K562 (cell line): ENCODE measurements around the gene PTPRO. TPM values are rescaled to one million over a fixed set of nuclear protein-coding genes. Genes with fewer than 3 reads are reported as not detected.
A peak's percentile ranks its signal among the peaks of the same experiment; 100 is the strongest.

Experiments used
- ATAC-seq: fragments of 200-7000 bp; cut with Tn5 transposase; 3 replicates; pipeline ENCODE4 v1.9.1; 2020; ENCODE audit warnings: moderate library complexity
- BruUV-seq: library from RNA; stranded (reverse); fragments of 400-500 nt; replicated peaks from 2 replicates; lab custom pipeline; 2021; lab: Mats Ljungman, UMichigan
- CTCF ChIA-PET: fragments of 300-600 bp; formaldehyde crosslinking; extraction: SDS; loops from one replicate; lab custom pipeline; 2021; ENCODE audit warnings: low intra/inter-chr PET ratio; lab: Yijun Ruan, JAX
- POLR2A ChIA-PET: fragments of 300-600, 350-650 bp; sonication (Branson Sonifier 250); formaldehyde crosslinking; extraction: SDS; loops from one replicate; lab custom pipeline; 2021; ENCODE audit warnings: antibody characterized with exemption, inconsistent platforms; lab: Yijun Ruan, JAX
- DNase-seq, 4 experiments: peaks; one replicate each; pipeline versions ENCODE4 v3.0.0 to v3.0.0-alpha.2; 2011 to 2018; ENCODE audit warnings: low spot score in 3 of 4, mixed read lengths in 3 of 4; ENCODE audit errors: extremely low read depth in 1 of 4
- FAIRE-seq: peaks from 2 replicates; lab custom pipeline; 2011; peaks lifted over from hg19 to GRCh38; lab: Jason Lieb, UNC
- H2AFZ ChIP-seq: 2 replicates; pipeline ENCODE4 v1.6.0; 2011; ENCODE audit warnings: low read depth, low read length, control low read depth, inconsistent platforms
- H3K27ac ChIP-seq: fragments of 200-600 bp; 3 replicates; pipeline ENCODE4 v1.8.0; 2011; ENCODE audit warnings: low read depth, mild to moderate bottlenecking, control low read depth, inconsistent platforms, low read length, moderate library complexity, mixed read lengths; ENCODE audit errors: extremely low read depth
- H3K27me3 ChIP-seq, 2 experiments: fragments of 300-600 bp in 1 of 2; 2 replicates in 1 of 2; 3 replicates in 1 of 2; pipeline versions ENCODE4 v1.6.0 to v1.8.0; 2011; ENCODE audit warnings: inconsistent platforms in 2 of 2, low read length in 2 of 2, mild to moderate bottlenecking in 1 of 2, mixed read lengths in 1 of 2, moderate library complexity in 1 of 2; ENCODE audit not compliant: control insufficient read depth in 2 of 2, insufficient read depth in 2 of 2
- H3K36me3 ChIP-seq: fragments of 300-600 bp; 3 replicates; pipeline ENCODE4 v1.8.0; 2011; ENCODE audit warnings: mild to moderate bottlenecking, low read length, inconsistent platforms; ENCODE audit not compliant: control insufficient read depth, insufficient read depth
- H3K4me1 ChIP-seq, 2 experiments: fragments of 200-600 bp in 1 of 2; replicated peaks in 1 of 2; 2 replicates in 1 of 2; 3 replicates in 1 of 2; pipeline versions ENCODE4 v1.5.1 to v1.8.0; 2011; ENCODE audit warnings: inconsistent platforms in 2 of 2, low read length in 2 of 2, mild to moderate bottlenecking in 1 of 2, mixed read lengths in 1 of 2, moderate library complexity in 1 of 2; ENCODE audit not compliant: control insufficient read depth in 2 of 2, insufficient read depth in 2 of 2
- H3K4me2 ChIP-seq: 2 replicates; pipeline ENCODE4 v1.6.1; 2011; ENCODE audit warnings: low read length, control low read depth, inconsistent platforms, mixed read lengths; ENCODE audit not compliant: insufficient read depth
- H3K4me3 ChIP-seq: fragments of 200-600 bp; sonication (generic), shearing (Covaris generic); 2 replicates; pipeline ENCODE4 v1.5.1; 2016; ENCODE audit warnings: control low read depth, inconsistent platforms
- H3K79me2 ChIP-seq: fragments of 200-600 bp; 3 replicates; pipeline ENCODE4 v1.8.0; 2011; ENCODE audit warnings: low read length, inconsistent platforms; ENCODE audit not compliant: control insufficient read depth, insufficient read depth
- H3K9ac ChIP-seq, 2 experiments: 2 replicates each; pipeline versions ENCODE4 v1.6.0 to v1.6.1; 2011; ENCODE audit warnings: low read depth in 2 of 2, low read length in 2 of 2, control low read depth in 1 of 2, inconsistent platforms in 1 of 2, mild to moderate bottlenecking in 1 of 2, mixed read lengths in 1 of 2; ENCODE audit not compliant: insufficient read depth in 1 of 2
- H3K9me1 ChIP-seq: one replicate; pipeline ENCODE4 v1.6.0; 2011; ENCODE audit warnings: inconsistent platforms, mild to moderate bottlenecking, low read length, moderate library complexity; ENCODE audit not compliant: control insufficient read depth, insufficient read depth
- H3K9me3 ChIP-seq: replicated peaks from 2 replicates; pipeline ENCODE4 v1.5.1; 2011; ENCODE audit warnings: low read depth, low read length, inconsistent platforms; ENCODE audit not compliant: control insufficient read depth, insufficient read depth
- H4K20me1 ChIP-seq: replicated peaks from 2 replicates; pipeline ENCODE4 v1.6.1; 2011; ENCODE audit warnings: low read length, inconsistent platforms, mixed read lengths; ENCODE audit not compliant: control insufficient read depth, insufficient read depth
- ETS1 ChIP-seq: conservative IDR thresholded peaks from 2 replicates; pipeline ENCODE4 v1.6.1; 2011; ENCODE audit warnings: low read depth, mild to moderate bottlenecking, low read length; ENCODE audit not compliant: control insufficient read depth
- FOXM1 ChIP-seq, 2 experiments: fragments of 450-650 bp in 1 of 2; sonication (generic) in 1 of 2; formaldehyde crosslinking in 1 of 2; IDR thresholded peaks; 2 replicates each; pipeline versions ENCODE4 v1.6.1 to v1.9.0; 2017 to 2022; ENCODE audit warnings: low read depth in 2 of 2, mild to moderate bottlenecking in 2 of 2, missing genetic modification reagents in 1 of 2, moderate library complexity in 1 of 2
- MECOM ChIP-seq: fragments of 250-450 bp; sonication (Bioruptor Pico); IDR thresholded peaks from 2 replicates; pipeline ENCODE4 v1.8.0; 2022; ENCODE audit warnings: inconsistent platforms
- PPARD ChIP-seq: fragments of 250-450 bp; sonication (Bioruptor Pico); IDR thresholded peaks from 2 replicates; pipeline ENCODE4 v1.8.0; 2022; ENCODE audit warnings: inconsistent platforms, mild to moderate bottlenecking, moderate library complexity
- REST ChIP-seq, 2 experiments: fragments of 450-650 bp; formaldehyde crosslinking in 1 of 2; IDR thresholded peaks; 2 replicates each; pipeline versions ENCODE4 v1.4.0 to v1.6.1; 2014 to 2020; ENCODE audit warnings: mild to moderate bottlenecking in 2 of 2, borderline replicate concordance in 1 of 2, low read depth in 1 of 2
- SMC3 ChIP-seq: conservative IDR thresholded peaks from 2 replicates; pipeline ENCODE4 v1.6.1; 2011; ENCODE audit warnings: low read depth, low read length, improper control_type of control experiment; ENCODE audit not compliant: insufficient read depth
- SREBF2 ChIP-seq: sonication (generic); formaldehyde crosslinking; IDR thresholded peaks from 2 replicates; pipeline ENCODE4 v1.4.0; 2020; ENCODE audit warnings: mild to moderate bottlenecking, missing genetic modification reagents
- YY1 ChIP-seq, 3 experiments: IDR thresholded peaks; 2 replicates each; pipeline ENCODE4 v1.6.1; 2011; ENCODE audit warnings: low read length in 2 of 3, mild to moderate bottlenecking in 2 of 3, moderate library complexity in 2 of 3, borderline replicate concordance in 1 of 3, control low read depth in 1 of 3, low read depth in 1 of 3; ENCODE audit not compliant: insufficient read depth in 3 of 3, insufficient replicate concordance in 2 of 3, control insufficient read depth in 1 of 3, insufficient read length in 1 of 3; ENCODE audit errors: extremely low read depth in 1 of 3
- ZNF511 ChIP-seq: sonication (generic); formaldehyde crosslinking; IDR thresholded peaks from 2 replicates; pipeline ENCODE4 v1.8.0; 2022; ENCODE audit warnings: mild to moderate bottlenecking, missing genetic modification reagents
- WGBS: fragments of 100-300 bp; shearing (Covaris generic); methylation state at CpG from one replicate; pipeline ENCODE4 v1.1.6; 2016; ENCODE audit warnings: low coverage, mixed read lengths; ENCODE audit not compliant: insufficient coverage; ENCODE audit errors: missing lambda C conversion rate; 5-methylcytosine and 5-hydroxymethylcytosine counted together
- in situ Hi-C: fragments of 300-500 bp; cut with MboI; formaldehyde crosslinking; loops from 4 replicates; pipeline ENCODE4 v1.15.0; 2018; ENCODE audit warnings: inconsistent platforms, mixed read lengths
- intact Hi-C: fragments of 100-400 bp; cut with micrococcal nuclease; formaldehyde crosslinking; loops from 2 replicates; pipeline ENCODE4 v1.14.2; 2022
- polyA plus RNA-seq, 8 experiments: library from polyadenylated mRNA; depleted of rRNA in 4 of 8; stranded (reverse) in 5 of 8; unstranded in 3 of 8; fragments of >200 nt; fragmentation: Nextera tagmentation in 2 of 8; fragmentation: Illumina TruSeq in 1 of 8; extraction: Ambion mirVana in 2 of 8; extraction: Trizol in 1 of 8; gene quantifications; 2 replicates each; pipeline versions ENCODE4 v1.2.1 to v1.2.3, GENCODE V29; 2011 to 2014; ENCODE audit warnings: inconsistent platforms in 1 of 8, missing spikeins in 1 of 8
- total RNA-seq, 7 experiments: library from RNA; depleted of rRNA in 6 of 7; stranded (reverse); fragments of >200 nt in 6 of 7; fragmentation: Illumina TruSeq in 2 of 7; extraction: Trizol in 2 of 7; gene quantifications; 2 replicates each; pipeline versions ENCODE4 v1.2.1 to v1.2.3, GENCODE V29; 2011 to 2021; ENCODE audit warnings: low replicate concordance in 1 of 7

Gene PTPRO
- total and polyA plus RNA-seq, 9 of the 15 experiments (the other 6 are each of a cell fraction or from before 2014, with no cell fraction given), result 0.22 TPM; not detected in 8

DNA sequence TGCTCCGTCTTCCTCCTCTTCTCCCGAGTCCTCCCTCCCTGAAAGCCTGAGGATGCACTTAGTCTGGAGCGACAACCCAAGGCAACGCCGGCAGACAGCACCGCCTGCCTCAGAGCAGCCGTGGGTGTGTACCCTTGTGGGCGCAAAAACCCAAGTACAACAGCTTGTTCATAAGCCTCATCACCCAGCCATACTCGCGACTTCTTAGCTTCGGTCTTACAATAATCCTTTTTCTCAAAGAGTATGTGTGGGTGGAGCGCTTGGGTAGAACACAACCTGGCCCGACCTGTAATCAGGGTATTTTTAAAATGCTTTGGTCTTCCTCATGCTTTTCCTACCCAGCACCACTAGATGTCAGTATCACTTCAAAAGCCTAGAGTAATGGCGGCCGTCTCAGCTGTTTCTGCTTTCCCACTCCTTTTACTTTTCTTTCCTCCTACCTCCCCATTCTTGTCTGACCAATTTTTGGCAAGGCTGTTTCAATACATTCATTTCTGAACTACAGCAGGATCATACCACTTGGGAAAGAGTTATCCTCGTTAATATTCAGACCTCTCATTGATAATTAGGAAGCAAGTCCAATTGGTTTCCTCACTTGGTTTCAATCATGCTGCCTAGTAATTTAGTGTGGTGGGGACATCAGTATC lies 268.0 kb downstream of the PTPRO start:
- no peaks in the 10 kb centered on the region for H3K36me3 ChIP-seq
- DNase-seq, result peak; percentile 26 to 57 (median 38)
- peak; percentile 40 for FAIRE-seq
- CTCF ChIA-PET, result interaction anchor here (0.9 to 1.9 kb wide), 2 partner anchors 264 to 266 kb away, joined by 3 to 5 read pairs; no protein-coding TSS in a partner anchor
- H2AFZ ChIP-seq, result peak overlapping the region; percentile 83
- H3K9me3 ChIP-seq, result no peaks in the 10 kb centered on the region
- H3K27me3 ChIP-seq, result no peaks in the 10 kb centered on the region
- 0% methylated on average over 6 of the region's 16 CpGs for WGBS
- no peaks in the 10 kb centered on the region for H3K9me1 ChIP-seq
- intact Hi-C loops (loop anchor here (2.0 kb wide), 1 partner anchor 266 kb away; no protein-coding TSS in a partner anchor), in situ Hi-C loops (no loop called here)
- no peak overlapping the region for H3K9ac ChIP-seq
- no TSS peak for BruUV-seq
- no peaks in the 10 kb centered on the region for H4K20me1 ChIP-seq
- no peak overlapping the region for H3K4me2 ChIP-seq
- no peak overlapping the region for H3K27ac ChIP-seq
- H3K79me2 ChIP-seq, result no peaks in the 10 kb centered on the region
- no peaks in the 10 kb centered on the region; a peak in 1 of 5 replicates for H3K4me1 ChIP-seq
- POLR2A ChIA-PET, result no interaction called here
- H3K4me3 ChIP-seq, result no peak overlapping the region
- ATAC-seq, result peak; percentile 84
- TF ChIP-seq MECOM (CRISPR knock-in tag) (no peak), YY1 (IDR thresholded peaks at IDR 0.05; ENCODE audit: borderline replicate concordance in 1 of 3, control insufficient read depth in 1 of 3, extremely low read depth in 1 of 3, insufficient read depth in 3 of 3, insufficient read length in 1 of 3, insufficient replicate concordance in 2 of 3, low read depth in 1 of 3, low read length in 2 of 3) (peak; percentile 37 to 93 (median 79)), PPARD (CRISPR knock-in tag) (no peak), FOXM1 (IDR thresholded peaks at IDR 0.05; ENCODE audit: low read depth) (no peak), FOXM1 (CRISPR knock-in tag; IDR thresholded peaks at IDR 0.05; ENCODE audit: low read depth) (no peak), SMC3 (peak; percentile 33; the same call in 1 of the 2 replicates), ZNF511 (CRISPR knock-in tag) (no peak), SREBF2 (CRISPR knock-in tag) (no peak), ETS1 (no peak), REST (IDR thresholded peaks at IDR 0.05; ENCODE audit: borderline replicate concordance) (peak; percentile 36; the same call in 1 of the 2 replicates), REST (CRISPR knock-in tag; IDR thresholded peaks at IDR 0.05; ENCODE audit: low read depth) (no peak)
